GM23248 (cell line): Measurements from ENCODE around the gene EN1. TPM values are rescaled to one million over a fixed set of nuclear protein-coding genes. Genes with fewer than 3 reads are reported as not detected.
A peak's percentile ranks its signal among the peaks of the same experiment; 100 is the strongest.

Experiments used
- DNase-seq: peaks from one replicate; pipeline ENCODE4 v3.0.0-alpha.2; 2015
- H2AFZ ChIP-seq: fragments of 200-600 bp; sonication (generic); 2 replicates; pipeline ENCODE4 v1.6.1; 2016; ENCODE audit warnings: antibody characterized with exemption
- H3F3A ChIP-seq: fragments of 200-600 bp; sonication (generic); 2 replicates; pipeline ENCODE4 v1.6.1; 2016; ENCODE audit warnings: mild to moderate bottlenecking, antibody characterized with exemption, mixed run types; ENCODE audit not compliant: insufficient read depth
- H3K27ac ChIP-seq: fragments of 200-600 bp; sonication (generic); 2 replicates; pipeline ENCODE4 v1.5.1; 2016; ENCODE audit warnings: mild to moderate bottlenecking
- H3K27me3 ChIP-seq: fragments of 200-600 bp; sonication (generic); replicated peaks from 2 replicates; pipeline ENCODE4 v1.6.1; 2016; ENCODE audit warnings: mild to moderate bottlenecking; ENCODE audit not compliant: insufficient read depth
- H3K36me3 ChIP-seq: fragments of 200-600 bp; sonication (generic); 2 replicates; pipeline ENCODE4 v1.6.1; 2016; ENCODE audit warnings: low read depth, mild to moderate bottlenecking
- H3K4me1 ChIP-seq: fragments of 200-600 bp; sonication (generic); 2 replicates; pipeline ENCODE4 v1.6.1; 2016; ENCODE audit warnings: mild to moderate bottlenecking; ENCODE audit not compliant: insufficient read depth
- H3K4me2 ChIP-seq: fragments of 200-600 bp; sonication (generic); one replicate; pipeline ENCODE4 v1.6.1; 2016; ENCODE audit warnings: mild to moderate bottlenecking; ENCODE audit not compliant: unreplicated experiment
- H3K4me3 ChIP-seq: fragments of 200-600 bp; sonication (generic); 2 replicates; pipeline ENCODE4 v1.5.1; 2016; ENCODE audit warnings: mild to moderate bottlenecking
- H3K79me2 ChIP-seq: fragments of 200-600 bp; sonication (generic); 2 replicates; pipeline ENCODE4 v1.6.1; 2016; ENCODE audit warnings: mild to moderate bottlenecking; ENCODE audit not compliant: insufficient read depth
- H3K9ac ChIP-seq: fragments of 200-600 bp; sonication (generic); 2 replicates; pipeline ENCODE4 v1.6.1; 2016; ENCODE audit warnings: mild to moderate bottlenecking
- H3K9me2 ChIP-seq: fragments of 200-600 bp; sonication (generic); 2 replicates; pipeline ENCODE4 v1.6.1; 2016; ENCODE audit warnings: mixed run types, mild to moderate bottlenecking, moderate library complexity; ENCODE audit not compliant: insufficient read depth
- H3K9me3 ChIP-seq: fragments of 200-600 bp; sonication (generic); one replicate; pipeline ENCODE4 v1.6.1; 2017; ENCODE audit warnings: low read depth
- H4K20me1 ChIP-seq: fragments of 200-600 bp; sonication (generic); 2 replicates; pipeline ENCODE4 v1.6.0; 2016; ENCODE audit not compliant: insufficient read depth
- EZH2 ChIP-seq: fragments of 200-600 bp; sonication (generic); IDR thresholded peaks from 2 replicates; pipeline ENCODE4 v1.6.1; 2018; ENCODE audit warnings: antibody characterized with exemption, mild to moderate bottlenecking; ENCODE audit not compliant: insufficient read depth, poor library complexity, severe bottlenecking
- EZH2phosphoT487 ChIP-seq: fragments of 200-600 bp; sonication (generic); IDR thresholded peaks from 2 replicates; pipeline ENCODE4 v1.6.1; 2018; ENCODE audit warnings: antibody characterized with exemption, moderate library complexity, mild to moderate bottlenecking, low read depth; ENCODE audit not compliant: insufficient read depth
- WGBS, 2 experiments: methylation state at CpG; one replicate each; pipeline ENCODE4 v1.1.6; 2015 to 2017; ENCODE audit warnings: low lambda C conversion rate in 2 of 2, low coverage in 1 of 2; ENCODE audit errors: missing lambda C conversion rate in 2 of 2; 5-methylcytosine and 5-hydroxymethylcytosine counted together
- in situ Hi-C: fragments of 300-500 bp; cut with MboI; formaldehyde crosslinking; loops from 2 replicates; pipeline ENCODE4 v1.15.0; 2020
- polyA plus RNA-seq: library from polyadenylated mRNA; unstranded; fragments of >200 nt; fragmentation: Nextera tagmentation; extraction: Ambion mirVana; gene quantifications from 2 replicates; pipeline ENCODE4 v1.2.1, GENCODE V29; 2016
- total RNA-seq: library from RNA; depleted of rRNA; stranded (reverse); fragments of >200 nt; shearing (Covaris generic); gene quantifications from 2 replicates; pipeline ENCODE4 v1.2.3, GENCODE V29; 2014

Gene EN1
- total and polyA plus RNA-seq, 2 experiments from 2014 or later: 4.1 to 9.1 TPM

DNA sequence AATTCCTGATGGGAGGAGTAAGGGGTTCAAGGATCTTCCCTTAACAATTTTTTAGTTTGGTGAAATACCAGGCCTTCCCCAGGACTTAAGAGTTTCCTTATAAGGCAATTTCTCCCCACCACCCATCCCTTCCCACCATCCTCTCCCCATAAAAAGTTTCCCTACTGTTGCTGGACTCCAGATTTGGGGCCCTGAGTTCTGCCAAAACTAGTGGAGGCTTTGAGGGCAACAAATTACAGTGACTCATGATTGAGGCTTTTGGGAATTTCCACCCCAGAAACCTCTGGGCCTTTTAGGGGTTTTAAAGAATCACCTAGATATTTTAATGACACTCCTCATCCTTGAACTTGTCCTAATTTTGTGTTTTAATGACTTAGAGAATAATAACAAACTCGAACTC is 14.3 kb upstream of the EN1 start:
- peaks cover 11% of the 10 kb centered on the region for H3K27me3 ChIP-seq
- TF ChIP-seq EZH2 (no peak), EZH2phosphoT487 (no peak)
- H3K9me2 ChIP-seq: no peaks in the 10 kb centered on the region
- WGBS, 2 experiments: 14 to 28% methylated on average over 1 of the region's 1 CpG
- peaks cover 19% of the 10 kb centered on the region for H3K4me1 ChIP-seq
- DNase-seq: peak; percentile 68
- H3K9ac ChIP-seq: no peak overlapping the region
- H4K20me1 ChIP-seq: no peaks in the 10 kb centered on the region
- H3K36me3 ChIP-seq: no peaks in the 10 kb centered on the region
- H3K79me2 ChIP-seq: no peaks in the 10 kb centered on the region
- in situ Hi-C loops: loop anchor here (5.0 to 25.0 kb wide), 4 partner anchors 299 to 827 kb away; no protein-coding TSS in a partner anchor
- H2AFZ ChIP-seq: no peak overlapping the region
- peaks cover 14% of the 10 kb centered on the region; the same call in 1 of the 2 replicates for H3F3A ChIP-seq
- H3K4me2 ChIP-seq: peak overlapping the region; percentile 39
- no peak overlapping the region for H3K4me3 ChIP-seq
- no peaks in the 10 kb centered on the region for H3K9me3 ChIP-seq
- no peak overlapping the region for H3K27ac ChIP-seq

DNA sequence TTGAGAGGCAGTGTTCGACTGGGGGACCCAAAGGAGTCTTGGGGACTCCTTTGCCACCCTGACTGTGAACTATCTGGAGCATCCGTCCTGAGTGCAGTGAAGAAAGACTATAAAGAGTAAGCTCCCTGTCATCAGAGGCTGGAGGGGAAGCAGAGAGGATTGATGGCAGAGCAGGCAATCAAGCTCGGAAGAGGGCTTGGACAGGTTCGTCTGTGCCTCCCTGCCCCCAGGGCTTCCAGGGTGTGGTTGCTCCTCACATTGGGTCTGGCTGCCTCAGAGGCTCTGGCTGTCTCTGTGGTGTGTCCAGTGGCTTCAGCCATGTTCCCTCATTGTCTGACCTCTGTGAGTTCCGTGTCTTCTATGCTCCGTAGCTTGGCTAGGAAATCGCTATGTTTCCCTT is 13.8 kb upstream of the EN1 start:
- Histone ChIP-seq H3K27ac (no peak overlapping the region), H3K36me3 (no peaks in the 10 kb centered on the region), H3K79me2 (no peaks in the 10 kb centered on the region), H3K4me2 (no peak overlapping the region), H3K4me3 (no peak overlapping the region), H3K9me2 (no peaks in the 10 kb centered on the region), H3K4me1 (peaks cover 19% of the 10 kb centered on the region), H4K20me1 (no peaks in the 10 kb centered on the region), H3K27me3 (peaks cover 16% of the 10 kb centered on the region), H3F3A (peaks cover 14% of the 10 kb centered on the region; the same call in 1 of the 2 replicates), H3K9ac (no peak overlapping the region), H3K9me3 (no peaks in the 10 kb centered on the region), H2AFZ (no peak overlapping the region)
- whole genome bisulfite sequencing, 2 experiments: 93 to 97% methylated on average over 7 of the region's 7 CpGs
- in situ Hi-C loops: loop anchor here (5.0 to 25.0 kb wide), 4 partner anchors 299 to 826 kb away; no protein-coding TSS in a partner anchor
- DNase-seq: no peak
- TF ChIP-seq EZH2phosphoT487: no peak

DNA sequence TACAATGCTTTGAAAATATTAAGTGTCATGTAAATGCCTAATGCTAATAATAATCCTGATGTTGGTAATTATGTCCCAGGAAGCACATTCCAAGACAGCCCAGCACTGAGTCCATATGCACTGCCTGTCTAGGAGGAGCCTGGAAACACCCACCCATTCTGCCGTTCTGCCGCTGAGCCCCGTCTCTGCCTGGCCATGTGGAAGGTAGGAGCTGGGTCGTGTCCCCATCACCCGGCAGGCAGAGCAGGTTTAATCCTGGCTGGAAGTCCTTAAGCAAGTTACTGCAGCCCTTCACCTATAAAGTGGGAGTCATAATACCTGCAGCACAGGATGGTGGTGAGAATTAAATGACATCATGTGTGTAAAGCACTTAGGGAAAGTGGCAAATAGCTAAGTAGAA is 13.1 kb upstream of the EN1 start:
- no peak for DNase-seq
- TF ChIP-seq EZH2phosphoT487 (no peak), EZH2 (no peak)
- Histone ChIP-seq H4K20me1 (no peaks in the 10 kb centered on the region), H3K4me2 (no peak overlapping the region), H3K9me2 (no peaks in the 10 kb centered on the region), H3F3A (peaks cover 14% of the 10 kb centered on the region; the same call in 1 of the 2 replicates), H3K9ac (no peak overlapping the region), H3K36me3 (no peaks in the 10 kb centered on the region), H3K27me3 (peaks cover 18% of the 10 kb centered on the region), H3K79me2 (no peaks in the 10 kb centered on the region), H3K9me3 (no peaks in the 10 kb centered on the region), H3K4me1 (peaks cover 23% of the 10 kb centered on the region), H3K27ac (no peak overlapping the region), H2AFZ (no peak overlapping the region), H3K4me3 (no peak overlapping the region)
- in situ Hi-C loops: loop anchor here (5.0 to 25.0 kb wide), 4 partner anchors 298 to 826 kb away; no protein-coding TSS in a partner anchor
- WGBS, 2 experiments: 92 to 93% methylated on average over 5 of the region's 5 CpGs

DNA sequence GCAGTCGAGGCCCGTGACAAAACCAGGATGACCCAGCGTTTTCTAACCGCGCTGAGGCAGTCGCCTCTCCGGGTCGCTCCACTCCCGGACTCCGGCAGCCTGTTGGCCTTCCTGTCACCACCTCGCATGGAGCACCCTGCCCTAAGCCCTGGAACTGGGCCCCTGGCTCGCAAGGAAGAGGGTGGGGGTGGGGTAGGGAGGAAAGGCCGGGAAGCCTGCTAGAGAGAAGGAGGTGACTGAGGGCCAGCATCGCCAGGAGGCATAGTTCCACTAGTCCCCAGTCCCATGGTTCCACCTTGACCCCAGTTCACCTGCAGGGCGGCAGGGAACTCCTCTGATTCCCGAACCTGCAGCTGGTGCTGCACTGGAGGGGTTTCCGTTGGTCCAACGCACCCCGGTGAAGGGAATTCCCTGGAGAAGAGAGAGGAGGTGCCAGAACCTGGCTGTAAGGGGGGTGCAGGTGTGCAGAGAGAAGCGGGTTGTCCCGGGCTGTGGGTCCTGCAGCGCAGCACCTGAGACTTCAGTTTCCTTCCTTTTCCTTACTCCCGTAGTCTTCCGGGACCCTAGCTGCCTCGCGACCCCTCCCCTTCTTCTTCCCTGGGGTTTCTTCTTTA is 11.8 kb upstream of the EN1 start:
- no peaks in the 10 kb centered on the region for H3K9me2 ChIP-seq
- H3F3A ChIP-seq: peaks cover 14% of the 10 kb centered on the region; the same call in 1 of the 2 replicates
- no peaks in the 10 kb centered on the region for H3K9me3 ChIP-seq
- H3K27me3 ChIP-seq: peaks cover 18% of the 10 kb centered on the region
- H3K36me3 ChIP-seq: no peaks in the 10 kb centered on the region
- H3K79me2 ChIP-seq: no peaks in the 10 kb centered on the region
- no peak overlapping the region for H3K4me3 ChIP-seq
- no peaks in the 10 kb centered on the region for H4K20me1 ChIP-seq
- peaks cover 23% of the 10 kb centered on the region for H3K4me1 ChIP-seq
- TF ChIP-seq EZH2phosphoT487: no peak
- no peak for TF ChIP-seq EZH2
- H3K4me2 ChIP-seq: no peak overlapping the region
- 76 to 79% methylated on average over 25 to 26 of the region's 26 CpGs for WGBS, 2 experiments
- no peak overlapping the region for H3K27ac ChIP-seq
- H2AFZ ChIP-seq: no peak overlapping the region
- H3K9ac ChIP-seq: no peak overlapping the region
- in situ Hi-C loops: loop anchor here (25.0 kb wide), 1 partner anchor 297 kb away; no protein-coding TSS in a partner anchor
- no peak for DNase-seq
